Fibroblast of lung (primary cell): Measurements from ENCODE around the gene SRRM2. TPM values are rescaled to one million over a fixed set of nuclear protein-coding genes. Genes with fewer than 3 reads are reported as not detected.

Experiments used
- DNase-seq, 2 donors: peaks; one replicate each; pipeline versions ENCODE4 v3.0.0 to v3.0.0-alpha.2; 2010; ENCODE audit warnings: low read depth in 2 of 2
- H2AFZ ChIP-seq: 2 replicates; pipeline ENCODE4 v1.5.1; 2012; ENCODE audit warnings: low read length, control low read depth, inconsistent platforms
- H3K27ac ChIP-seq: 2 replicates; pipeline ENCODE4 v1.5.1; 2011; ENCODE audit warnings: low read length, control low read depth; ENCODE audit not compliant: insufficient read depth
- H3K27me3 ChIP-seq: 2 replicates; pipeline ENCODE4 v1.5.1; 2011; ENCODE audit warnings: mild to moderate bottlenecking, low read length; ENCODE audit not compliant: control insufficient read depth, insufficient read depth
- H3K36me3 ChIP-seq: 2 replicates; pipeline ENCODE4 v1.5.1; 2011; ENCODE audit warnings: low read length; ENCODE audit not compliant: control insufficient read depth, insufficient read depth
- H3K4me1 ChIP-seq: 2 replicates; pipeline ENCODE4 v1.5.1; 2011; ENCODE audit warnings: low read length; ENCODE audit not compliant: control insufficient read depth, insufficient read depth; ENCODE audit errors: extremely low read depth
- H3K4me2 ChIP-seq: 2 replicates; pipeline ENCODE4 v1.5.1; 2011; ENCODE audit warnings: low read length, control low read depth; ENCODE audit not compliant: insufficient read depth; ENCODE audit errors: extremely low read depth
- H3K4me3 ChIP-seq, 4 experiments: fragments of 200-600 bp in 1 of 4; sonication (generic) in 1 of 4; replicated peaks in 1 of 4; 2 replicates each; pipeline ENCODE4 v1.5.1; 2011 to 2016; ENCODE audit warnings: low read length in 4 of 4, low read depth in 3 of 4, mild to moderate bottlenecking in 3 of 4, control low read depth in 2 of 4, inconsistent platforms in 1 of 4, mixed read lengths in 1 of 4; ENCODE audit not compliant: insufficient read depth in 1 of 4; ENCODE audit errors: control extremely low read depth in 1 of 4
- H3K79me2 ChIP-seq: 2 replicates; pipeline ENCODE4 v1.5.1; 2012; ENCODE audit warnings: mild to moderate bottlenecking, low read length, inconsistent platforms; ENCODE audit not compliant: control insufficient read depth, insufficient read depth
- H3K9ac ChIP-seq: 2 replicates; pipeline ENCODE4 v1.5.1; 2011; ENCODE audit warnings: mild to moderate bottlenecking, low read length, control low read depth; ENCODE audit not compliant: insufficient read depth
- H3K9me3 ChIP-seq: 2 replicates; pipeline ENCODE4 v1.5.1; 2012; ENCODE audit warnings: low read depth, low read length; ENCODE audit not compliant: control insufficient read depth, insufficient read depth
- H4K20me1 ChIP-seq: 2 replicates; pipeline ENCODE4 v1.5.1; 2011; ENCODE audit warnings: low read length; ENCODE audit not compliant: control insufficient read depth, insufficient read depth; ENCODE audit errors: extremely low read depth
- CTCF ChIP-seq, 2 donors: IDR thresholded peaks in 1 of 2; conservative IDR thresholded peaks in 1 of 2; 1 replicate in 1 of 2; 2 replicates in 1 of 2; pipeline ENCODE4 v1.5.1; 2011 to 2012; ENCODE audit warnings: low read length in 2 of 2, control low read depth in 1 of 2, inconsistent platforms in 1 of 2, low read depth in 1 of 2, mild to moderate bottlenecking in 1 of 2
- EZH2 ChIP-seq: IDR thresholded peaks from 2 replicates; pipeline ENCODE4 v1.5.1; 2012; ENCODE audit warnings: low read length, control low read depth, mild to moderate bottlenecking; ENCODE audit errors: missing control alignments
- polyA plus RNA-seq, 2 donors: library from polyadenylated mRNA; depleted of rRNA in 1 of 2; stranded (reverse) in 1 of 2; unstranded in 1 of 2; fragments of >200 nt; gene quantifications; 2 replicates each; pipeline ENCODE4 v1.2.1, GENCODE V29; 2011 to 2012; ENCODE audit warnings: missing spikeins in 1 of 2
- total RNA-seq: library from RNA; depleted of rRNA; stranded (reverse); fragments of >200 nt; gene quantifications from 2 replicates; pipeline ENCODE4 v1.2.1, GENCODE V29; 2014

Gene SRRM2
- total and polyA plus RNA-seq, 2 donors (not counting 1 experiment from before 2014, with no cell fraction given): 55.2 to 74.3 TPM

- Histone ChIP-seq H3K9ac (no peak overlapping the region), H3K79me2 (no peaks in the 10 kb centered on the region), H3K4me1 (no peaks in the 10 kb centered on the region), H3K4me3 (no peak overlapping the region), H3K4me2 (no peak overlapping the region), H3K27me3 (peaks cover 4% of the 10 kb centered on the region), H3K27ac (no peak overlapping the region), H4K20me1 (no peaks in the 10 kb centered on the region), H3K9me3 (no peaks in the 10 kb centered on the region), H2AFZ (no peak overlapping the region), H3K36me3 (no peaks in the 10 kb centered on the region)
- TF ChIP-seq CTCF (conservative IDR thresholded peaks at IDR 0.05 in 1 of 2, IDR thresholded peaks at IDR 0.05 in 1 of 2; ENCODE audit: low read depth in 1 of 2, low read length in 2 of 2) (no peak), EZH2 (no peak)
- no peak for DNase-seq
These were observed 28.3 kb upstream of the SRRM2 start for GRCh38 chr16:2724088-2724676.

- no peaks in the 10 kb centered on the region for H3K36me3 ChIP-seq
- no peak overlapping the region for H2AFZ ChIP-seq
- no peaks in the 10 kb centered on the region for H3K79me2 ChIP-seq
- H3K4me2 ChIP-seq: no peak overlapping the region
- H4K20me1 ChIP-seq: no peaks in the 10 kb centered on the region
- H3K4me3 ChIP-seq: no peak overlapping the region
- H3K9ac ChIP-seq: no peak overlapping the region
- H3K27ac ChIP-seq: no peak overlapping the region
- H3K9me3 ChIP-seq: no peaks in the 10 kb centered on the region
- H3K27me3 ChIP-seq: peaks cover 4% of the 10 kb centered on the region
- DNase-seq: no peak
- no peaks in the 10 kb centered on the region for H3K4me1 ChIP-seq
- no peak for TF ChIP-seq CTCF (conservative IDR thresholded peaks at IDR 0.05 in 1 of 2, IDR thresholded peaks at IDR 0.05 in 1 of 2; ENCODE audit: low read depth in 1 of 2, low read length in 2 of 2)
- TF ChIP-seq EZH2: no peak
These were observed 27.6 kb upstream of the SRRM2 start for GRCh38 chr16:2724816-2725348.

GRCh38 chr16:2726923-2727322 lies 25.5 kb upstream of the SRRM2 start:
- no peaks in the 10 kb centered on the region for H3K9me3 ChIP-seq
- no peak for DNase-seq
- H2AFZ ChIP-seq: no peak overlapping the region
- no peak for TF ChIP-seq CTCF (conservative IDR thresholded peaks at IDR 0.05 in 1 of 2, IDR thresholded peaks at IDR 0.05 in 1 of 2; ENCODE audit: low read depth in 1 of 2, low read length in 2 of 2)
- TF ChIP-seq EZH2: no peak
- peaks cover 4% of the 10 kb centered on the region for H3K27me3 ChIP-seq
- no peak overlapping the region for H3K27ac ChIP-seq
- no peak overlapping the region for H3K9ac ChIP-seq
- H3K36me3 ChIP-seq: no peaks in the 10 kb centered on the region
- no peak overlapping the region for H3K4me3 ChIP-seq
- no peaks in the 10 kb centered on the region for H3K79me2 ChIP-seq
- no peak overlapping the region for H3K4me2 ChIP-seq
- H3K4me1 ChIP-seq: no peaks in the 10 kb centered on the region
- H4K20me1 ChIP-seq: no peaks in the 10 kb centered on the region
